Measurements from ENCODE around the gene PRIMA1. TPM values are rescaled to one million over a fixed set of nuclear protein-coding genes. Genes with fewer than 3 reads are reported as not detected.

PRIMA1 gene
- total RNA-seq, 4 donors from 2014 or later, result 1.0 to 5.0 (median 1.3) TPM

GRCh38 chr14:93745603-93746273, 42.5 kb downstream of the PRIMA1 start:
- intact Hi-C loops (cut with DNase I), result no loop called here
- H3K27me3 ChIP-seq, result no peaks in the 10 kb centered on the region
- DNase-seq, result no peak
- no peaks in the 10 kb centered on the region for H3K9me3 ChIP-seq
- TF ChIP-seq CTCF (IDR thresholded peaks at IDR 0.05) (no peak), POLR2A (IDR thresholded peaks at IDR 0.05) (no peak)
- H3K4me3 ChIP-seq, result no peak overlapping the region
- 69 to 78% methylated on average over 7 to 9 of the region's 13 CpGs for WGBS, 2 donors
- H3K36me3 ChIP-seq, result no peaks in the 10 kb centered on the region
- peaks cover 0 to 6% (median 0%) of the 10 kb centered on the region in 3 donors for H3K4me1 ChIP-seq
- H3K27ac ChIP-seq, result peak overlapping the region in 2 of 4 donors; percentile 58 to 68

GRCh38 chr14:93744876-93745275, 43.4 kb downstream of the PRIMA1 start:
- H3K36me3 ChIP-seq, result no peaks in the 10 kb centered on the region
- H3K4me3 ChIP-seq, result no peak overlapping the region
- H3K27ac ChIP-seq, result peak overlapping the region in 2 of 4 donors; percentile 58 to 68
- H3K27me3 ChIP-seq, result no peaks in the 10 kb centered on the region
- no peak for DNase-seq
- WGBS, 2 donors, result 0% methylated on average over 1 of the region's 8 CpGs; no CpG with 5 or more reads in 1 of the 2 donors
- intact Hi-C loops (cut with DNase I), result no loop called here
- H3K9me3 ChIP-seq, result no peaks in the 10 kb centered on the region
- peaks cover 0 to 6% (median 0%) of the 10 kb centered on the region in 3 donors for H3K4me1 ChIP-seq
- TF ChIP-seq POLR2A (IDR thresholded peaks at IDR 0.05) (no peak), CTCF (IDR thresholded peaks at IDR 0.05) (no peak)

- H3K4me3 ChIP-seq, result no peak overlapping the region
- intact Hi-C loops (cut with DNase I), result no loop called here
- H3K27ac ChIP-seq, result peak overlapping the region in 3 of 4 donors; percentile 62 to 70 (median 68)
- no peaks in the 10 kb centered on the region for H3K36me3 ChIP-seq
- WGBS, 2 donors, result 93 to 97% methylated on average over 2 to 6 of the region's 14 CpGs
- peaks cover 0 to 6% (median 0%) of the 10 kb centered on the region in 3 donors for H3K4me1 ChIP-seq
- no peaks in the 10 kb centered on the region for H3K27me3 ChIP-seq
- DNase-seq, result no peak
- TF ChIP-seq CTCF (IDR thresholded peaks at IDR 0.05), result no peak
- no peak for TF ChIP-seq POLR2A (IDR thresholded peaks at IDR 0.05)
- no peaks in the 10 kb centered on the region for H3K9me3 ChIP-seq
These were observed 44.1 kb downstream of the PRIMA1 start for GRCh38 chr14:93744176-93744575.

GRCh38 chr14:93743270-93744060, 44.8 kb downstream of the PRIMA1 start:
- peak overlapping the region in 3 of 4 donors; percentile 62 to 70 (median 68) for H3K27ac ChIP-seq

More at GRCh38 chr14:93743270-93744060, 44.8 kb downstream of the PRIMA1 start:
- peaks cover 0 to 6% (median 0%) of the 10 kb centered on the region in 3 donors for H3K4me1 ChIP-seq
- no peaks in the 10 kb centered on the region for H3K9me3 ChIP-seq
- DNase-seq, result no peak
- no peaks in the 10 kb centered on the region for H3K36me3 ChIP-seq
- TF ChIP-seq CTCF (IDR thresholded peaks at IDR 0.05) (no peak), POLR2A (IDR thresholded peaks at IDR 0.05) (no peak)
- H3K27me3 ChIP-seq, result no peaks in the 10 kb centered on the region
- H3K4me3 ChIP-seq, result no peak overlapping the region
- intact Hi-C loops (cut with DNase I), result no loop called here
- WGBS, 2 donors, result 60 to 80% methylated on average over 1 of the region's 26 CpGs

All from esophagus squamous epithelium (tissue), 5 donors.